HepG2 (cell line): ENCODE results near the gene RPS8. TPM values are rescaled to one million over a fixed set of nuclear protein-coding genes. Genes with fewer than 3 reads are reported as not detected.

ENCODE experiments used
- BHLHE40 ChIP-seq: IDR thresholded peaks from 2 replicates; pipeline ENCODE4 v1.6.1; 2011; ENCODE audit warnings: low read length, improper control_type of control experiment
- CBX2 ChIP-seq, 2 experiments: fragments of 200-600 bp in 1 of 2; sonication (generic); formaldehyde crosslinking in 1 of 2; IDR thresholded peaks; 2 replicates each; pipeline versions ENCODE4 v1.7.0 to v1.8.1; 2018 to 2022; ENCODE audit warnings: low read depth in 2 of 2, low read length in 1 of 2, mild to moderate bottlenecking in 1 of 2, missing genetic modification reagents in 1 of 2
- CC2D1A ChIP-seq: sonication (generic); formaldehyde crosslinking; IDR thresholded peaks from 2 replicates; pipeline ENCODE4 v1.8.1; 2023; ENCODE audit warnings: mild to moderate bottlenecking, missing genetic modification reagents
- GZF1 ChIP-seq: sonication (generic); formaldehyde crosslinking; IDR thresholded peaks from 2 replicates; pipeline ENCODE4 v1.5.1; 2020; ENCODE audit warnings: mild to moderate bottlenecking, missing genetic modification reagents
- HNF4A ChIP-seq: sonication (generic); formaldehyde crosslinking; IDR thresholded peaks from 2 replicates; pipeline ENCODE4 v1.4.0; 2020; ENCODE audit warnings: missing genetic modification reagents
- LRRFIP1 ChIP-seq: sonication (generic); formaldehyde crosslinking; conservative IDR thresholded peaks from 2 replicates; pipeline ENCODE4 v1.4.0; 2020; ENCODE audit warnings: missing genetic modification reagents
- MAFK ChIP-seq, 2 experiments: IDR thresholded peaks in 1 of 2; conservative IDR thresholded peaks in 1 of 2; 2 replicates each; pipeline ENCODE4 v1.6.1; 2011; ENCODE audit warnings: improper control_type of control experiment in 2 of 2, low read length in 2 of 2
- MEF2D ChIP-seq: sonication (generic); formaldehyde crosslinking; IDR thresholded peaks from 2 replicates; pipeline ENCODE4 v1.5.1; 2020; ENCODE audit warnings: mild to moderate bottlenecking, missing genetic modification reagents
- MIXL1 ChIP-seq: IDR thresholded peaks from 2 replicates; pipeline ENCODE4 v1.6.1; 2016
- NFE2 ChIP-seq: sonication (generic); formaldehyde crosslinking; IDR thresholded peaks from 2 replicates; pipeline ENCODE4 v1.4.0; 2020; ENCODE audit warnings: missing genetic modification reagents
- SYNCRIP ChIP-seq: fragments of 200-400 bp; formaldehyde crosslinking; IDR thresholded peaks from 2 replicates; pipeline ENCODE4 v1.6.1; 2018; ENCODE audit warnings: mild to moderate bottlenecking, low read depth, low read length; ENCODE audit not compliant: insufficient read depth
- TCF12 ChIP-seq, 2 experiments: fragments of 450-650 bp in 1 of 2; sonication (generic) in 1 of 2; formaldehyde crosslinking in 1 of 2; IDR thresholded peaks; 2 replicates each; pipeline versions ENCODE4 v1.6.1 to v1.8.0; 2017 to 2022; ENCODE audit warnings: antibody characterized with exemption in 1 of 2, mild to moderate bottlenecking in 1 of 2, missing genetic modification reagents in 1 of 2, moderate library complexity in 1 of 2
- WIZ ChIP-seq: sonication (generic); formaldehyde crosslinking; IDR thresholded peaks from 2 replicates; pipeline ENCODE4 v1.5.1; 2020; ENCODE audit warnings: mild to moderate bottlenecking, missing genetic modification reagents
- ZC3H13 ChIP-seq: sonication (generic); formaldehyde crosslinking; IDR thresholded peaks from 2 replicates; pipeline ENCODE4 v1.8.1; 2023; ENCODE audit warnings: mild to moderate bottlenecking, missing genetic modification reagents, moderate library complexity
- ZKSCAN1 ChIP-seq: fragments of 150-350 bp; IDR thresholded peaks from 2 replicates; pipeline ENCODE4 v1.6.1; 2014; ENCODE audit warnings: low read length
- ZMAT3 ChIP-seq: sonication (generic); formaldehyde crosslinking; conservative IDR thresholded peaks from 2 replicates; pipeline ENCODE4 v1.7.0; 2021; ENCODE audit warnings: missing genetic modification reagents
- ZNF234 ChIP-seq: sonication (generic); formaldehyde crosslinking; conservative IDR thresholded peaks from 2 replicates; pipeline ENCODE4 v1.5.1; 2020; ENCODE audit warnings: mild to moderate bottlenecking, missing genetic modification reagents
- ZNF326 ChIP-seq: sonication (generic); formaldehyde crosslinking; IDR thresholded peaks from 2 replicates; pipeline ENCODE4 v1.4.0; 2020; ENCODE audit warnings: missing genetic modification reagents, borderline replicate concordance
- ZNF331 ChIP-seq: sonication (generic); formaldehyde crosslinking; IDR thresholded peaks from 2 replicates; pipeline ENCODE4 v1.4.0; 2020; ENCODE audit warnings: missing genetic modification reagents
- ZNF782 ChIP-seq: sonication (generic); formaldehyde crosslinking; IDR thresholded peaks from 2 replicates; pipeline ENCODE4 v1.4.0; 2020; ENCODE audit warnings: missing genetic modification reagents, mild to moderate bottlenecking, borderline replicate concordance
- polyA plus RNA-seq, 8 experiments: library from polyadenylated mRNA; depleted of rRNA in 3 of 8; stranded (reverse) in 7 of 8; unstranded in 1 of 8; fragments of >200 nt; fragmentation: Illumina TruSeq in 4 of 8; extraction: Trizol in 4 of 8; gene quantifications; 2 replicates each; pipeline versions ENCODE4 v1.2.1 to v1.2.3, GENCODE V29; 2011 to 2016; ENCODE audit warnings: low read depth in 4 of 8, missing spikeins in 1 of 8, mixed read lengths in 1 of 8; ENCODE audit not compliant: insufficient read depth in 1 of 8
- total RNA-seq, 5 experiments: library from RNA; depleted of rRNA; stranded (reverse); fragments of >200 nt; fragmentation: Illumina TruSeq; extraction: Trizol; gene quantifications; 2 replicates each; pipeline ENCODE4 v1.2.3, GENCODE V29; 2016; ENCODE audit warnings: low read depth in 1 of 5
- TF ChIP-seq, protein P1 (sequence below), 2 experiments: fragments of 450-650 bp in 1 of 2; sonication (generic) in 1 of 2; formaldehyde crosslinking; IDR thresholded peaks; 2 replicates each; pipeline versions ENCODE4 v1.5.0 to v1.8.0; 2020 to 2022; ENCODE audit warnings: mild to moderate bottlenecking in 1 of 2, missing genetic modification reagents in 1 of 2
- TF ChIP-seq, protein P2 (sequence below): sonication (generic); formaldehyde crosslinking; IDR thresholded peaks from 2 replicates; pipeline ENCODE4 v1.4.0; 2020; ENCODE audit warnings: missing genetic modification reagents
- TF ChIP-seq, protein P3 (sequence below): sonication (generic); formaldehyde crosslinking; IDR thresholded peaks from 2 replicates; pipeline ENCODE4 v1.5.0; 2020; ENCODE audit warnings: missing genetic modification reagents, mild to moderate bottlenecking, borderline replicate concordance

RPS8 gene
- total and polyA plus RNA-seq, 2 of the 13 experiments (the other 11 are each of a cell fraction or from before 2014, with no cell fraction given) = 2,628 to 2,822 TPM

- TF ChIP-seq, protein P1, sequence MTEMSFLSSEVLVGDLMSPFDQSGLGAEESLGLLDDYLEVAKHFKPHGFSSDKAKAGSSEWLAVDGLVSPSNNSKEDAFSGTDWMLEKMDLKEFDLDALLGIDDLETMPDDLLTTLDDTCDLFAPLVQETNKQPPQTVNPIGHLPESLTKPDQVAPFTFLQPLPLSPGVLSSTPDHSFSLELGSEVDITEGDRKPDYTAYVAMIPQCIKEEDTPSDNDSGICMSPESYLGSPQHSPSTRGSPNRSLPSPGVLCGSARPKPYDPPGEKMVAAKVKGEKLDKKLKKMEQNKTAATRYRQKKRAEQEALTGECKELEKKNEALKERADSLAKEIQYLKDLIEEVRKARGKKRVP (CRISPR knock-in tag; IDR thresholded peaks at IDR 0.05) = no peak
- TF ChIP-seq MIXL1 (0 out of 2 replicates have a peak, but pooled peaks have one; percentile 36), SYNCRIP (no peak), CC2D1A (CRISPR knock-in tag) (no peak), ZMAT3 (CRISPR knock-in tag) (0 out of 2 replicates have a peak, but pooled peaks have one; percentile 1), ZNF782 (CRISPR knock-in tag) (no peak), MEF2D (CRISPR knock-in tag) (no peak), CBX2 (IDR thresholded peaks at IDR 0.05; ENCODE audit: low read depth, low read length) (no peak), CBX2 (CRISPR knock-in tag; IDR thresholded peaks at IDR 0.05; ENCODE audit: low read depth) (no peak), ZC3H13 (CRISPR knock-in tag) (peak; percentile 64; the same call in 1 of the 2 replicates), ZNF326 (CRISPR knock-in tag) (no peak), ZKSCAN1 (no peak), BHLHE40 (no peak), TCF12 (IDR thresholded peaks at IDR 0.05) (no peak), TCF12 (CRISPR knock-in tag; IDR thresholded peaks at IDR 0.05) (no peak), GZF1 (CRISPR knock-in tag) (peak; percentile 88), LRRFIP1 (CRISPR knock-in tag) (no peak), WIZ (CRISPR knock-in tag) (0 out of 2 replicates have a peak, but pooled peaks have one; percentile 35), NFE2 (CRISPR knock-in tag) (no peak), HNF4A (CRISPR knock-in tag) (no peak), MAFK (conservative IDR thresholded peaks at IDR 0.05 in 1 of 2, IDR thresholded peaks at IDR 0.05 in 1 of 2; ENCODE audit: low read length in 2 of 2) (no peak), ZNF234 (CRISPR knock-in tag) (0 out of 2 replicates have a peak, but pooled peaks have one; percentile 33), ZNF331 (0 out of 2 replicates have a peak, but pooled peaks have one; percentile 63)
- TF ChIP-seq, protein P2, sequence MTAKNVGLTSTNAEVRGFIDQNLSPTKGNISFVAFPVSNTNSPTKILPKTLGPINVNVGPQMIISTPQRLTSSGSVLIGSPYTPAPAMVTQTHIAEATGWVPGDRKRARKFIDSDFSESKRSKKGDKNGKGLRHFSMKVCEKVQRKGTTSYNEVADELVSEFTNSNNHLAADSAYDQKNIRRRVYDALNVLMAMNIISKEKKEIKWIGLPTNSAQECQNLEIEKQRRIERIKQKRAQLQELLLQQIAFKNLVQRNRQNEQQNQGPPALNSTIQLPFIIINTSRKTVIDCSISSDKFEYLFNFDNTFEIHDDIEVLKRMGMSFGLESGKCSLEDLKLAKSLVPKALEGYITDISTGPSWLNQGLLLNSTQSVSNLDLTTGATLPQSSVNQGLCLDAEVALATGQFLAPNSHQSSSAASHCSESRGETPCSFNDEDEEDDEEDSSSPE = peak; percentile 64
- TF ChIP-seq, protein P3, sequence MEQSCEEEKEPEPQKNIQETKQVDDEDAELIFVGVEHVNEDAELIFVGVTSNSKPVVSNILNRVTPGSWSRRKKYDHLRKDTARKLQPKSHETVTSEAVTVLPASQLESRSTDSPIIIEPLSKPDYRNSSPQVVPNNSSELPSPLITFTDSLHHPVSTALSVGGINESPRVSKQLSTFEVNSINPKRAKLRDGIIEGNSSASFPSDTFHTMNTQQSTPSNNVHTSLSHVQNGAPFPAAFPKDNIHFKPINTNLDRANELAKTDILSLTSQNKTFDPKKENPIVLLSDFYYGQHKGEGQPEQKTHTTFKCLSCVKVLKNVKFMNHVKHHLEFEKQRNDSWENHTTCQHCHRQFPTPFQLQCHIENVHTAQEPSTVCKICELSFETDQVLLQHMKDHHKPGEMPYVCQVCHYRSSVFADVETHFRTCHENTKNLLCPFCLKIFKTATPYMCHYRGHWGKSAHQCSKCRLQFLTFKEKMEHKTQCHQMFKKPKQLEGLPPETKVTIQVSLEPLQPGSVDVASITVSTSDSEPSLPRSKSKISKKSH = no peak
Measured at GRCh38 chr1:44784094-44785028, 9.0 kb downstream of the RPS8 start (continued).
